HL-60 (cell line): ENCODE results near the gene DHX15.

Source experiments
- DNase-seq, 2 experiments: peaks; one replicate each; pipeline ENCODE4 v3.0.0-alpha.2; 2010 to 2020; ENCODE audit warnings: low read depth in 1 of 2, low spot score in 1 of 2
- H3K27ac ChIP-seq: fragments of 250-450 bp; sonication (Bioruptor Pico); replicated peaks from 2 replicates; pipeline ENCODE4 v1.5.1; 2020; ENCODE audit warnings: mild to moderate bottlenecking, moderate library complexity
- H3K27me3 ChIP-seq: fragments of 250-450 bp; sonication (Bioruptor Pico); 2 replicates; pipeline ENCODE4 v1.5.1; 2021; ENCODE audit warnings: mild to moderate bottlenecking, moderate library complexity; ENCODE audit not compliant: insufficient read depth, poor library complexity, severe bottlenecking
- H3K4me3 ChIP-seq: replicated peaks from 2 replicates; pipeline ENCODE4 v1.5.1; 2011; ENCODE audit warnings: mild to moderate bottlenecking, control low read depth, low read length; ENCODE audit not compliant: insufficient read depth
- CTCF ChIP-seq: IDR thresholded peaks from one replicate; pipeline ENCODE4 v1.5.1; 2011; ENCODE audit warnings: low read length, control low read depth, inconsistent platforms; ENCODE audit not compliant: insufficient read depth
- GABPA ChIP-seq: IDR thresholded peaks from 2 replicates; pipeline ENCODE4 v1.6.1; 2012; ENCODE audit warnings: low read depth
- POLR2AphosphoS5 ChIP-seq: IDR thresholded peaks from 2 replicates; pipeline ENCODE4 v1.6.1; 2012; ENCODE audit warnings: low read depth
- REST ChIP-seq: IDR thresholded peaks from 2 replicates; pipeline ENCODE4 v1.6.1; 2012; ENCODE audit warnings: low read depth; ENCODE audit not compliant: insufficient replicate concordance
- SPI1 ChIP-seq: IDR thresholded peaks from 2 replicates; pipeline ENCODE4 v1.6.1; 2012; ENCODE audit warnings: low read depth, mild to moderate bottlenecking, borderline replicate concordance

The DHX15 gene

GRCh38 chr4:24516926-24517325, 67.4 kb downstream of the DHX15 start:
- H3K4me3 ChIP-seq, result no peak overlapping the region
- H3K27me3 ChIP-seq, result no peaks in the 10 kb centered on the region
- H3K27ac ChIP-seq, result no peak overlapping the region
- no peak for DNase-seq
- TF ChIP-seq CTCF, result no peak
- TF ChIP-seq REST, result no peak
- TF ChIP-seq GABPA, result no peak
- no peak; the same call in 1 of the 2 replicates for TF ChIP-seq SPI1
- TF ChIP-seq POLR2AphosphoS5, result no peak

GRCh38 chr4:24515698-24516097, 68.7 kb downstream of the DHX15 start:
- no peaks in the 10 kb centered on the region for H3K27me3 ChIP-seq
- no peak for DNase-seq

DNA sequence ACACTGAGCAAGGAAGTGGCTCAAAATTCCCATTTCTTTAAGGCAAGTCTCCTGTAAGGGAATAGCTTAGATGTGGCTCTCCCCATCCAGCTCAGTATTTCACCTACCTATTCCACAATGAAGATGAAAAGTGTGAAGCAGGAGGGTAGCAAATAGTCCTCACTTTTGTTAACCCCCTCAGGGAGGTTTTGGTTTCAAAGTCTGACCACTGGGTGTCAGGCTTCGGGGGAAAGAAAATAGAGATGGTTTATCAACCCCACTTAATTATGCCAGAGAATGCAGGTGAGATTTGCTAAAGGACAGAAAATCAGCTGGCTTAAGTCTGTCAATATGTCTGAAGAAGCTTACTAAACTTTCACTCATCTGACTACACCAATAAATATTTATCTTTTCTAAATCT, 69.5 kb downstream of the DHX15 start:
- Histone ChIP-seq H3K27me3 (no peaks in the 10 kb centered on the region), H3K4me3 (no peak overlapping the region), H3K27ac (no peak overlapping the region)
- no peak for DNase-seq
- 0 out of 2 replicates have a peak, but pooled peaks have one; percentile 1 for TF ChIP-seq POLR2AphosphoS5
- no peak for TF ChIP-seq SPI1
- no peak for TF ChIP-seq REST
- TF ChIP-seq GABPA, result no peak

More at GRCh38 chr4:24515698-24516097, 68.7 kb downstream of the DHX15 start:
- Histone ChIP-seq H3K27ac (no peak overlapping the region), H3K4me3 (no peak overlapping the region)
- no peak for TF ChIP-seq CTCF

DNA sequence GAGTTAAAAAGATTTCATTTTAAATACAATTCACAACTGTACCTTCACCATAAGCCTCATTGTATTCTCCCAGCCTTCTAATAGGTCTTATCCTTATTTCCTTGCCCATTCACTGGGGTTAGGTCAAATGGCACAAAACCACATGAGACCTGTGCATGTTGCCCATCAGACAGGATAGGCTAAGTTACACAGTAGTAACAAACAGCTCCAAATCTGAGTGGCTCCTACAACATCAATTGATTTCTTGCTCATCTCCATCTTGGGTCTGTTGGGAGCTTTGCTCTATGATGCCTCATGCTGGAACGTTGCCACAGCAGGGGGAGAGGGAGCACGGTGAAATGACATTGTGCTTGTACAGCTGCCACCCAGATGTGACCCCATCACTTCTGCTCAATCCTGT, 70.6 kb downstream of the DHX15 start:
- no peak; the same call in 1 of the 2 replicates for TF ChIP-seq POLR2AphosphoS5
- TF ChIP-seq SPI1, result no peak
- TF ChIP-seq GABPA, result no peak
- no peak for TF ChIP-seq REST
- no peak for TF ChIP-seq CTCF
- no peak overlapping the region for H3K4me3 ChIP-seq
- H3K27me3 ChIP-seq, result no peaks in the 10 kb centered on the region
- no peak overlapping the region for H3K27ac ChIP-seq
- DNase-seq, result no peak
